Kidney capillary endothelial cell (primary cell): ENCODE measurements around the gene S100A3.
"Not testable (repeated sequence)": the region's sequence is repeated elsewhere in the genome, so short reads cannot be mapped to it uniquely, and the experiment has no call there.

ENCODE experiments used
- DNase-seq: peaks from one replicate; pipeline ENCODE4 v3.0.0-alpha.2; 2018; ENCODE audit warnings: low spot score

The S100A3 gene

DNA sequence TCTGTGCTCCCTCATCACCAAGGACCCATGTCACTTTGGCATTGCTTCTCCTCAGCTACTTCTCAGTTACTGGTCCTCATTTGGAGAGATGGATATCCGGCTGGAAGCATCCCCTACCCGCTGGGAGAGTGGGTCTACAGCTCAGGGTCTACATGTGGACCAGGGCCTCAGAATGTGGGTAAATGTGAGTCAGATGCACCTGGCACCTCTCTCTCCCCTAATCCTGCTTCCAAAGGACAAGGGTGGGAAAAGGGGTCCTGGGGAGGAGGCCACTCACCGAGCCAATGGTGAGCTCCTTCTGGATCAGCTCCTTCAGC, 14.2 kb downstream of the S100A3 start:
- no peak for DNase-seq

DNA sequence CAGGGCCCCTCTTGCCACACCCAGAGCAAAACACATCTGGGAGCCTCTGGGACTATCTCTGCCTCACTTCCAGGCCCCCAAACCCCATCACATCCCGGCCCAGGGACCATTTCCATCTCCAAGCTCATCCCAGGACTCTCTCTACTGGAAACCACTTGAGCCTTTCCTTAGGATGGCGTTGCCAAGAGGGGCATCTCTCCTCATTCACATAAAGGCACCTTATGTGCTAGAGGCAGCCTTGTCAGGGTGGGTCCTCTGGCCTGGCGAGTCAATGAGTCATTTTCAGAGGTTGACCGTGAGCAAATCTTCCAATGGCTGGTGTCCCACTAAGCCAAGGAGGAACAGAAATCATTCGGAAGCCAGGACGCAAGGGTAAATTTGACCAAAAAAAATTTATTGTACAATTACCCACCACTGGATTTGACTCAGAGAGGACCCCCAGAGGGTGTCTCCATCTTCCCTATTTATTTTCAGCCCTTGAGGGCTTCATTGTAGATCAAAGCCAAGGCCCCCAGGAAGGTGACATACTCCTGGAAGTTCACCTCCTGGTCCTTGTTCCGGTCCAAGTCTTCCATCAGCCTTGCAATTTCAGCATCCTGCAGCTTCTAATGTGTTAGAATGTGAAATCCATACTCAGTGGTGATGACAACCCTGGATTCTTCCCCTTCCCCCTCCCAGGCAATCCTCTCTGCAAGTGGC, 14.7 kb downstream of the S100A3 start:
- no peak for DNase-seq

DNA sequence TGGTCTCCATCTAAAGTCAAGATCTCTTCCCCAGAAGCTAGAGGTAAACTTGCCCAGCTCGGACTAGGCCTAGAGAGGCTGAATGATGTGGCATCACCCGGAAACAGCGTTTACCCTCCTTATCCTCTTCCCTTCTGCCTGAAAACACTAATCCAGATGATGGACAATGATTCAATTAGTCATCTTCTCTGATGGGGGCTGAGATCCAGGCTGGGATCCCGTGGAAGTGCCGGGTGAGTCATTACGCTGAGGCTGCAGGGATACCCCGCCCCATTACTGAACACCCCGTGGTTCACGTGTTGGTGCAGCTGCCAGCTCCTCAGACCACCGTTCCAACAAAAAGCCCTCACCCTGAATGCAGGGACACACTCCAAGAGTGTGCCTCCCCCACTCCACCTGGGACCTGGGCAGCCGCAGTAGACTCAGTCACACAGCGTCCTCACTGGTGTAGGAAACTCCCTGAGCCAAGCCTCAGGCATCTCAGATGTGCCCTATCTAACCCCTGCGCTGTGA, 15.3 kb downstream of the S100A3 start:
- peak; percentile 91 for DNase-seq

DNA sequence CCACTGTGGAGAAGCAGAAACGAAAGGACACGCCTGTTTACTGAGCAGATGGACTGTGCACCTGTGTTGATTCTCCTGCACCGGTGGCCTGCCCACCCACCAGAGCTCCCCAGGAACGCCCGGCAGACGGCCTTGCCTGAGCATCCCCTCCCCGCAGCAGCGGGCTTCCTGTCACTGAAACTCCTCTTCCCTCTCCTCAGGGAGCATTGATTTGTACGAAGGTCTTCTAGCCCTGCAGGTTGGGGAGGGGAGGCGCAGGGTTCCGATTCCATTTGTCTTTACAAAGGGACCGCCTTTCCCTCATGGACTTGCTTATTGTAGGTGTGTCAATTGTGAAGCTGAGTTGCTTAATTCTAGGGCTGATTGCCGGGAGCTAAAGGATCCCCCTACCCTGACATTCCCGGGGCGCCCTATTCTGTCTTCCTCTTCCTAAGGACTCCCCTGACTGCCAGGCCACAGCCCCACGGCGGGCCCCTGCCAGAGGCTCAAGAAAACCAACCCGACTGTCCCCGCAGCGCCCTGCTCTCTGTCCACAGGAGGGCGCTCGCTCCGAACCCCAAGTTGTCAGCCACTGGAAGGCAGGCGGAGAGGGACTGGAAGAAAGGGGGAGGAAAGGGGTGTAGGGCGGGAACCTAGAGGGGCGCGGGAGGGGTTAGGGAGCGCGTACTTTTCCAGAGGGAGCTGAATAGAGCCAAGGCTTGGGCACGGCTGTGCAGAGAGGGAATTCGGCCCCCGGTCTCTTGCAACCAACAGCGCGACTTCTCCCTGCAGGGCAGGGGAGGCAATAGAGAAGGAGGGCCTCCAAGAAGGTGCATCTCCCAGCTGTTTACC, 16.1 kb downstream of the S100A3 start:
- peak; percentile 84 for DNase-seq

DNA sequence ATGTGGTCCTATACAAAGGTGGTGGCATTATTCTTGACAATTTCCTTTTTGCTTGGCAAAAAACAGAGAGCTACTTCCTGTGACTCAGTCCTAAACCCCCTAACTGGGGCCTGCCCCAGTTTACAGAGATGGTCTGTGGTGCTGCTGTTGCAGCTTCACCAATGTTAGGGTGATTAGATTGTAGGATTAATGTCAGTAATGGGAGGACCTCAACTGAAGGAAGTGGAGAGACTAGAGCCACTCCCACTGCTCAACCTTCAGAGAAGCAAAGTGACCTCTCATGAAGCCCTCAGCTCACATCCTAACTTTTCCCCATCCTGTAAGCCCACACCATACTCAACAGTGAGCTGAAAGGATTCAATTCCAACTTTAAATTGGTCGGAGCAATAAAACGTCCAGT, 16.9 kb downstream of the S100A3 start:
- no peak for DNase-seq

DNA sequence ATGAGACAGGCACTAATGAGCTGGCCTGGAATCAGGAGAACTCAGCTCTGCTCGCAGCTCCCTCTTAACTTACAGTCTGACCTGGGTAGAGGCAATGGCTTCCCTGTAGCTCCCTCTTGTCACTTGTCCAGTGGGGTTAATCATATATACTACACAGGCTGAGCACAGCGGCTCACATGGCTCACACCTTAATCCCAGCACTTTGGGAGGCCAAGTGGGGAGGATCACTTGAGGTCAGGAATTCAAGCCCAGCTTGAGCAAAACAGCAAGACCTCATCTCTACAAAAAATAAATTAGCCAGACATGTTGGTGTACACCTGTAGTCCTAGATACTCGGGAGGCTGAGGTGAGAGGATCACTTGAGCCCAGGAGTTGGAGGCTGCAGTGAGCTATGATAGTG, 17.4 kb downstream of the S100A3 start:
- DNase-seq = no peak

DNA sequence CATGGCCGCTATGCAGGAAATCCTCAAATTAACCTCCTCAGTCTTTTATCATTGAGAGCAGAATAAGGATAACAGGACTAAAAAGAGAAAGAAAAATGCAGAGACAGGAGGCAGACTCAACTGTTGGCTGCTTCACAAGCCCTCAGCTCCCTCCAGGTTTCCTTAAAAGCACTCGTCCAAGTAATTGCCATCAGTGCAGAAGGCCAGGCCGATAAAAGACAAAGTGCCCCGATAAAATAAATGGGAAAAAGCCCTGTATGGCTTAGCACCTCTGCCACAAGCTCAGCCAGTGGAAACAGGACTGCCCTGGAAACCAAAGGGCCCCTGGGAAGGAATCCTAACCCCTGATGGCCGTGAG, 21.4 kb downstream of the S100A3 start:
- DNase-seq = no peak

DNA sequence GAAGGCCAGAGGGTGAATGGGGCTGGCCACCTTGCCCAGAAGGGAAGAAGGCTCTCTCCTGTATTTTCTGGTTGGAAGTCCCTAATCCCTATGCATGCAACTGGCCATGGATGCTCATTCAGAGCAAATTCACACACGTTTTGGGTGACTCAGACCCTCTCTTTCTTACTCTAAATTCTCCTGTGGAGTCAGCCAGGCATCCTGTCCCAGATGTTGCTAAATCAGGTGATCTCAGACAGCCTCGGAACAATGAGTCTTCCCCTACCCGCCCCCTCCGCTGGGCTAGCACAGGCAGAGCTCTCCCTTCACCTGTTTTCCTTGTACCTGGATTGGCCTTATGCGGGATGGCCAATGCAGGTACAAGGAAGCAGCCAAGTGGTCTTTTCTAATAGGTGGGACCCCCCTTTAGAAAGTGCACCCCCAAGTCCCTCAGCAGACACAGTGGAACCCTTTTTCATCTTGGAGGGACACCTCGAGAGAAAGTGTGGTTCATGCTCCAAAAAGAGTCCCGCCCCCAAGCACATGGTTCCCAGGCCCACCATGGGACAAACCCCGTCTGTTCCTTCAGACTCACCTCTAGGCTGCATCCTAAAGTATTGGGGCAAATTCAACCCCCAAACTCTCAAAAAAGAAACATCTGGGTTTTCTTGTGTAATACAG, 21.9 kb downstream of the S100A3 start:
- DNase-seq = no peak

DNA sequence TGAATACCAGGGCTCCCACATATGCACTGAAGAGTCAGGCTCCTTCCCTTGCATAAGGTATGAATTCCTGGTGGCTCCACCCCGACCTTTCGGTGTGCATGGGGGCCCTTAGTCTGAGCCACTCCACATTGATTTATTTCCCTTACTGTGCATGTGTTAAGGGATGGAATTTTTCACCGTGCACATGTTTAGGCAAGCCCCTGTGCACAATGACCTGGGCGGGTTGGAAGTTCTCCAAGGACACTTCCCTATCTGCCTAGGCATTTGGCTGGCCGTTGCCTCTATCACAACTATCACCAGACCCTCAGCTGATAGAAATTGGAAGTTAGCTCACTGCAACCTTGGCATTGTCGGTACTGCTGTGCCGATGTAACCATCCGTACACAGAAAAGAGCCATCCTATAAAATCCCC, 22.9 kb downstream of the S100A3 start:
- no peak for DNase-seq

DNA sequence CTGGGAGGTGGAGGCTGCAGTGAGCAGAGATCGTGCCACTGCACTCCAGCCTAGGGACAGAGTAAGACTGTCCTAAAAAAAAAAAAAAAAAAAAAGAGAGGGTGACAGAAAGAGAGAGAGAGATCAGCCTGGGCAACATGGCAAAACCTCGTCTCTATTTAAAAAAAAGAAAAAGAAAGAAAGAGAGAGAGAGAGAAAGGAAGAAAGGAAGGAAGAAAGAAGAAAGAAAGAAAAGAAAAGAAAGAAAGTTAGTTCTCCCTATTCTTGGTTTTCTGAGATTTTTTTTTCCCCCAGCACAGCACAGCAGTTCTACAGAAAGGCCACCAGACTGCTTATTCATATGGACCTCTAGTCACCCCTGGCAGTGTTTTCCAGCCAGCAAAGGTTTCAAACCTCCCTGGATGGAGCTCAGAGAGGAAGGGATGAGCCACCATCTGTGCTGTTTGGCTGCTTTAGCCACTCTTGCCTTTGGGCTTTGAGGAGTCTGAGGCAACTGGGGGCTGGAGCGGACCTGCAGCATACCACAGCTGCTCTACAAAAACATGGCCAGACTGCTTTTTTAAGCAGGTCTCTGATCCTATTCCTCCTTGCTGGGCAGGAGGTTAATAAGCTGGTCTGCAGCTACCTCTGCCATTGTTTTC, 23.9 kb downstream of the S100A3 start:
- no peak for DNase-seq

DNA sequence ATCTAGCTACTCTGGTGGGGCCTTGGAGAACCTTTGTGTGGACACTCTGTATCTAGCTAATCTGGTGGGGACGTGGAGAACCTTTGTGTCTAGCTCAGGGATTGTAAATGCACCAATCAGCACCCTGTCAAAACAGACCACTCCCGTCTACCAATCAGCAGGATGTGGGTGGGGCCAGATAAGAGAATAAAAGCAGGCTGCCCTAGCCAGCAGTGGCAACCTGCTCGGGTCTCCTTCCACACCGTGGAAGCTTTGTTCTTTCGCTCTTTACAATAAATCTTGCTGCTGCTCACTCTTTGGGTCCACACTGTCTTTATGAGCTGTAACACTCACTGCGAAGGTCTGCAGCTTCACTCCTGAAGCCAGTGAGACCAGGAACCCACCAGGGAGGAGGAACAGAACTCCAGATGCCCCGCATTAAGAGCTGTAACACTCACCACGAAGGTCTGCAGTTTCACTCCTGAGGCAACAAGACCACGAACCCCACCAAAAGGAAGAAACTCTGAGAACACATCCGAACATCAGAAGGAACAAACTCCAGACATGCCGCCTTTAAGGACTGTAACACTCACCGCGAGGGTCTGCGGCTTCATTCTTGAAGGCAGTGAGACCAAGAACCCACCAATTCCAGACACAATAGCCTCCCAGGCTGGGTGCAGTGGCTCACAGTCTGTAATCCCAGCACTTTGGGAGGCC, 26.6 kb downstream of the S100A3 start:
- DNase-seq = not testable (repeated sequence)

DNA sequence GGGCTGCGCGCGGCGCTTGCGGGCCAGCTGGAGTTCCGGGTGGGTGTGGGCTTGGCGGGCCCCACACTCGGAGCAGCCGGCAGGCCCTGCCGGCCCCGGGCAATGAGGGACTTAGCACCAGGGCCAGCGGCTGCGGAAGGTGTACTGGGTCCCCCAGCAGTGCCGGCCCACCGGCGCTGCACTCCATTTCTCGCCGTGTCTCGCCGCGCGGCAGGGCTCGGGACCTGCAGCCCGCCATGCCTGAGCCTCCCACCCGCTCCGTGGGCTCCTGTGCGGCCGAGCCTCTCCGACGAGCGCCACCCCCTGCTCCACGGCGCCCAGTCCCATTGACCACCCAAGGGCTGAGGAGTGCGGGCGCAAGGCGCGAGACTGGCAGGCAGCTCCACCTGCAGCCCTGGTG, 27.2 kb downstream of the S100A3 start:
- DNase-seq = not testable (repeated sequence)

DNA sequence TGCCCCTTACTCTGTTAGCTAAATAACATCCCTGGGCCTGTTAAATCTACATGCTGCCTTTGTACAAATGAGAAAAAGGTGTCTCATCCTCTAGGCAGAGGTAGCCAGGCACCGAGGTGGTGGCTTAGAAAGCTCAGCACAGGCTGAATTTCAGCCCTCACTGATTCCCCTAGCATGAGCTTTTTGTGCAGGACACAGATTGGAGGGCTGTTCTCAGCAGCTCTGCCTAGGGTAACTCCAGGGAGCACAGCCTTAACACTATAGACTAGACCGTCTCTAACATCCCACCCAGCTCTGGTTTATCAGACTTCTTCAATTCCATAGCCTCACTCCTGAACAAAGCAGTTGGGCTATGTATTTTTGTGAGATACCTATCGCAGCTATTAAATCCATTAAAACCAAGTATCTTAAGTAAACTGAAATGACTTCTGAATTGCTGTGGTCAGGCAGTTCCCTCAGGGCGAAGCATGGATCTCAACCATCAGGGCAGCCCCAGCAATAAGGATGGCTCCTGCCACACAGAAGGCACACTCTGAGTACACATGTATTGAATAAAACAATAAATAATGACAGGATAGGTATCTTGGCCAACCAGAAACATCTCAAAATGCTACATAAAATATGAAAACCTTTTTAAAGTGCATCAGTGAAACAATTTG, 28.1 kb downstream of the S100A3 start:
- DNase-seq = no peak

DNA sequence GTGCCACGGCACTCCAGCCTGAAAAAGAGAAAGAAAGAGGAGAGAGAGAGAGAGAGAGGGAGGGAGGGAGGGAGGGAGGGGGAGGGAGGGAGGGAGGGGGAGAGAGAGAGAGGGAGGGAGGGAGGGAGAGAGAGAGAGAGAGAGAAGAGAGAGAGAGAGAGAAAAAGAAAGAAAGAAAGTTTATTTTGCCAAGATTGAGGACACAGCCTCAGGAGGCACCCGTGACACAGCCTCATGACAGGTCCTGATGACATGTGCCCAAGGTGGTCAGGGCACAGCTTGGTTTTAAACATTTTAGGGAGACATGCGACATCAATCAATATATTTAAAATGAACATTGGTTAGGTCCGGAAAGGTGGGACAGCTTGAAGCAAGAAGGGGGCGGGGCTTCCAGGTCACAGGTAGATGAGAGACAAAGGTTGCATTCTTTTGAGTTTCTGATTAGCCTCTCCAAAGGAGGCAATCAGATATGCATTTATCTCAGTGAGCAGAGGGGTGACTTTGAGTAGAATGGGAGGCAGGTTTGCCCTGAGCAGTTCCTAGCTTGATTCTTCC, 28.8 kb downstream of the S100A3 start:
- not testable (repeated sequence) for DNase-seq

DNA sequence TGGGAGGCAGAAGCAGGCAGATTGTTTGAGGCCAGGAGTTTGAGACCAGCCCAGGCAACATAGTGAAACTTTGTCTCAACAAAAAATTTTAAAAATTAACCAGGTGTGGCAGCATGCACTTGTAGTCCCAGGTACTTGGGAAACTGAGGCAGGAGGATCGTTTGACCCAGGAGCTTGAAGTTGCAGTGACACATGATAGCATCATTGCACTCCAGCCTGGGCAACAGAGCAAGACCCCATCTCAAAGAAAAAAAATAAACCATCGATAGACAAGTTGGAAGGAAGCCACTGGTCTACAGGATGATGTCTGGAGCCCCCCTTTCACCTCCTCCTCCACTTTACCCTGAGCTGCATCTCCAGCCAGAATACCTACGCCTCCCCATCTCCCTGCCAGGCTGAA, 29.8 kb downstream of the S100A3 start:
- DNase-seq = no peak

DNA sequence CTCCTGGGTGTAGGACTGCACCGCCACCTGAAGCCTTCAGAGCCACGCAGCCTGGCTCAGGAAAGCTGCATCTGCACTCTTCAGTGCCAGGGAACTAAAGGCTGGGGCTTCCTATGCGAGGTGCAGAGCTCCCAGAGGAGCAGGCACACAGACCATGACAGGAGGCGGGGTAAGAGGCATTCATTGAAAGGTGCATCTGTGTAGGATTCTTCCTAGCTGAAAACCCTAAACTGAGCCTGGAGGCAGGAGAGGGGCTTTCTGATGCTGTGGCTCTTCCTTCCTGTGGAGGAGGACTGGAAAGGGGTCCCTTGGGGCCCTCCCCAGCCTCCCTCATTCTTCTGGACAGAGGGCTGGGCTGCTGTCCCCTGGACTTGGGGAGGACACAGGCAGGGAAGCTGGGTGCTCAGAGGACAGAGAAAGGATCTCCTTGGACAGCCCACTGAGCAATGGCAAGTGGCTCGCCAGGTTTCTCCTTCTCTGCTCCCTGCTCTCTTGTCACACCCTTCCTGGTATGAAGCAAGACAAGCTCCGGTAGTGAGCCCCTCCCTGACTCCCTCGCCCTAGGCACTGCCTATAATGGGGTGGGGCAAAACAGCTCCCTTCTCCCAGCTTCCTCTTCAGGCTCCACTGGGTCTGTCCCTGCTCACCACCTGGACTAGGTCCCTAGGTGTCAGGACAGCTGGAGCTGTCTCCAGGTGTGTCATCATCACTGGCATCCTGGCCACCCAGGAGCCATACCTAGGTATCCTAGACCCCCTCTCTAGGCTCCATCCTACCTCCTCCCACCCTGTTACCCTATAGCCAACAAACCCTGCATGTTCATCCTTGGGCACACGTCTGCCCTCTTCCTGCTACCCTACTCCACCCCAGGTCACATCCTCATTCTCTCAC, 33.3 kb downstream of the S100A3 start:
- DNase-seq = no peak

DNA sequence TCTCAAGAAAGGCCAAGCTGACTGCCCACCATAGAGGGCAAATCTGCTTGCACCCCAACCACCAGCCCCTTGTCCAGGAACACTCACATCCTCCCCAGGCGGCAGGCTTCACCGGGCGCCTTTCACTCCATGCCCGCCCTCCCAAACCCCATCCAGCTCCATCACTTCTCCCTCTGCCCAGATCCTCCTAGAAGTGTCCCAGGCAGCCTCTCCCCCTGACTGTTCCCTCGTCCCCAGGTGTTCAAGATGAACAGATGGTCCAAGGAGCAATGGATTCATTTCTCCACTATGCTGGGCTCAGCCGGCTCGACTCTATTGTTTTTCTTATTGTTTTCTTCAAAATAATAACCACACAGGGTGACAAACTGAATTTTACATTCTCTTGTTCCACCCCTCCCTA, 35.4 kb downstream of the S100A3 start:
- no peak for DNase-seq

DNA sequence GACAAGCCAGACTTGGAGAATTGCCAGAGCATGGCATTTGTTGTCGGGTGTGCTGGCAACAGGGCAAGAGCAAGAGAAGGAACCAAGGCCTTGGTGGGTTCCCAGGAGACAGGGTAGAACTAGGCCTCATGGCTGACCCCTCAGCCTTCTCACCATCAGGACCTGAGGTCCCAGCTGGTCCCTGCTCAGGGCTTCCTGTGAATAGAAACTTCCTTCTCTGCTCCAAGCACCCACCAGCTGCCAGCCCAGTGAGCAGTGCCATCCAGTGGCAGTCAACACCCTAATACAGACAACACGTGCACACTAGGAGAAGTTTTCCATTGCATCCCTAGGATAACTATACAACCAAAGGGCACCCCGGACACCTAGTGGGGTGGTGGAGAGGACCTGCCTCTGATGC, 36.0 kb downstream of the S100A3 start:
- no peak for DNase-seq

DNA sequence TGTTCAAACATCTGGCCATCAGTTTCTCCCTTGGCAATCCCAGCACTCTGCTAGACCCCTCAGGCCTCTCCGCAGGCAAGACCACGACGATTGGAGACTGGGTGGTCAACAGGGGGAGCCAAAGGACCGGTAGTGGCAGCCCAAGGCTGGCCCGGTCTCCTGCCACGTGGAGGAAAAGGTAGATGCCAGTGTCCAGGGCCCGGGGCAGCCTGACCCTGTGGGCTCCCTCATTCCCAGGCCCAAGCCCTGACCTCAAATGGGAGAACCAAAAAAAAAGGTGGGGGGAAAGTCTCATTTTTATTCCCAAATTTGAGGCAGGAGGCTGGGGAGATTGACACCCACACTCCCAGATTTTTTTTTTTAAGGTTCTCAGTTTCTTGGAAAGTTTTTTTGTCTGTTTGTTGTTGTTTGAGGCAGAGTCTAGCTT, 38.1 kb downstream of the S100A3 start:
- DNase-seq = peak; percentile 81

DNA sequence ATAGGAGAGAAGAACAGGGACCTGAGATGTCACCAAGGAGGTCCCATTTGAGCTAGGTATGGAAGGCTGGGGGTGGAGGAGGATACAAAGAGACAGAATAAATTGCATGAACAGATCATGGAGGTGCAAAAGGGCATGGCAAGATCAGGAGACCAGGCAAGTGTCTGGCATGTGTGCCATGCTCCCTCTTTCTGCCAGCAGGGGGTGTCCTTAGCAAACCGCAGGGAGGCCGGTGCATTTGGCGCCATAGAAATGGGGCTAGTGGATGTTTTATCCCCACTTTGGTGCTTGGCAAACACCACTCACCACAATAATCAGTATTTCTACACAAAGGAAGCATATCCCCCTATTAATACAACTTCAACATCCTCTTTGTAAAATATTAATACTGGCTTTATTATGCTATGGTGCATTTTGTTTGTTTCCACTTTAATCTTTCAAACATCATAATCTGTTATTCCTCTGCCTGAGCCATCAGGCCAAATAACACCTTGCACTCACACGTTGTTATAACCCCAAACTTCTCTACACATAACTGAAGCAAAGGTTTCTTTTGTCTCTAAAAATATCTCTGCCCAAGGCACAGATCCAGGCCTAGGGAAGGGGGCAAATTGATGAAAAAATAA, 39.2 kb downstream of the S100A3 start:
- peak; percentile 53 for DNase-seq
